Left lung (tissue), 10 donors: ENCODE results near the gene CD3E. TPM values are rescaled to one million over a fixed set of nuclear protein-coding genes. Genes with fewer than 3 reads are reported as not detected.

Experiments used
- ATAC-seq: fragments of 200-7000 bp; cut with Tn5 transposase; one replicate; pipeline ENCODE4 v1.9.1; 2020; ENCODE audit warnings: moderate library complexity
- DNase-seq, 4 donors: peaks; one replicate each; pipeline ENCODE4 v3.0.0-alpha.2; 2013 to 2020
- H3K27ac ChIP-seq, 2 donors: fragments of 200-600 bp; sonication (generic) in 1 of 2; one replicate each; pipeline versions ENCODE4 v1.5.0 to v1.8.0; 2020 to 2021
- H3K27me3 ChIP-seq, 2 donors: fragments of 200-600 bp; sonication (generic) in 1 of 2; one replicate each; pipeline versions ENCODE4 v1.5.0 to v1.8.0; 2020 to 2021
- H3K36me3 ChIP-seq, 2 donors: fragments of 200-600 bp; sonication (generic) in 1 of 2; one replicate each; pipeline versions ENCODE4 v1.5.0 to v1.8.0; 2020 to 2021
- H3K4me1 ChIP-seq, 2 donors: fragments of 200-600 bp; one replicate each; pipeline ENCODE4 v1.8.0; 2021
- H3K4me3 ChIP-seq, 2 donors: fragments of 200-600 bp; sonication (generic) in 1 of 2; one replicate each; pipeline versions ENCODE4 v1.5.0 to v1.8.0; 2020 to 2021; ENCODE audit warnings: mild to moderate bottlenecking in 1 of 2
- H3K9me3 ChIP-seq, 2 donors: fragments of 200-600 bp; sonication (generic) in 1 of 2; one replicate each; pipeline versions ENCODE4 v1.5.0 to v1.8.0; 2020 to 2021
- CTCF ChIP-seq, 2 donors: fragments of 200-600 bp; sonication (generic) in 1 of 2; IDR thresholded peaks; one replicate each; pipeline versions ENCODE4 v1.5.0 to v1.8.0; 2021; ENCODE audit warnings: antibody characterized with exemption in 2 of 2
- intact Hi-C, 2 donors: fragments of 100-400 bp; cut with DNase I; formaldehyde crosslinking; loops; one replicate each; pipeline versions ENCODE4 v1.11.2 to v1.14.2; 2022
- polyA plus RNA-seq, 6 donors: library from polyadenylated mRNA; unstranded; fragments of 120-200 nt; gene quantifications; one replicate each; pipeline ENCODE4 v1.2.1, GENCODE V29; 2013; ENCODE audit not compliant: insufficient read length in 6 of 6
- total RNA-seq, 2 donors: library from RNA; stranded (reverse); fragmentation: NEBNext Ultra II Directional; extraction: Animal tissue kit (Norgen Biotek cat#: 25700); gene quantifications; one replicate each; pipeline ENCODE4 v1.2.1, GENCODE V29; 2021
- donor health status: DM: no; HTN: yes; CAD: no.
- donor health status: DM: no; HTN: no; CAD: no.

Gene CD3E
- total and polyA plus RNA-seq, 8 donors = 0.95 to 10.5 (median 2.1) TPM

GRCh38 chr11:118281284-118281683, 23.2 kb upstream of the CD3E start:
- ATAC-seq (no peak), DNase-seq (no peak)
- Histone ChIP-seq H3K4me1 (peaks cover 0 to 16% of the 10 kb centered on the region in 2 donors), H3K27ac (no peak overlapping the region), H3K36me3 (no peaks in the 10 kb centered on the region), H3K27me3 (no peaks in the 10 kb centered on the region), H3K9me3 (no peaks in the 10 kb centered on the region), H3K4me3 (no peak overlapping the region)
- no peak for TF ChIP-seq CTCF (IDR thresholded peaks at IDR 0.05)
- intact Hi-C loops = no loop called here

- TF ChIP-seq CTCF (IDR thresholded peaks at IDR 0.05) = no peak
- no peak for ATAC-seq
- H3K4me1 ChIP-seq = peaks cover 0 to 4% of the 10 kb centered on the region in 2 donors
- no peaks in the 10 kb centered on the region for H3K36me3 ChIP-seq
- no peaks in the 10 kb centered on the region for H3K9me3 ChIP-seq
- no peak overlapping the region for H3K4me3 ChIP-seq
- no peak for DNase-seq
- H3K27ac ChIP-seq = no peak overlapping the region
- intact Hi-C loops = no loop called here
- H3K27me3 ChIP-seq = no peaks in the 10 kb centered on the region
Measured at GRCh38 chr11:118282606-118283005, 21.9 kb upstream of the CD3E start.

- no peak overlapping the region for H3K4me3 ChIP-seq
Measured at GRCh38 chr11:118283037-118283636, 21.4 kb upstream of the CD3E start.

GRCh38 chr11:118283756-118284350, 20.7 kb upstream of the CD3E start:
- intact Hi-C loops = no loop called here
- Histone ChIP-seq H3K9me3 (no peaks in the 10 kb centered on the region), H3K27me3 (no peaks in the 10 kb centered on the region), H3K4me3 (no peak overlapping the region), H3K36me3 (no peaks in the 10 kb centered on the region), H3K27ac (no peak overlapping the region), H3K4me1 (no peaks in the 10 kb centered on the region)
- DNase-seq (no peak), ATAC-seq (no peak)
- no peak for TF ChIP-seq CTCF (IDR thresholded peaks at IDR 0.05)

More at GRCh38 chr11:118283037-118283636, 21.4 kb upstream of the CD3E start:
- intact Hi-C loops = no loop called here
- DNase-seq = no peak
- no peak for ATAC-seq
- Histone ChIP-seq H3K27ac (no peak overlapping the region), H3K36me3 (no peaks in the 10 kb centered on the region), H3K9me3 (no peaks in the 10 kb centered on the region), H3K27me3 (no peaks in the 10 kb centered on the region), H3K4me1 (no peaks in the 10 kb centered on the region)
- TF ChIP-seq CTCF (IDR thresholded peaks at IDR 0.05) = no peak

- Histone ChIP-seq H3K9me3 (no peaks in the 10 kb centered on the region), H3K27me3 (no peaks in the 10 kb centered on the region), H3K4me3 (no peak overlapping the region), H3K36me3 (no peaks in the 10 kb centered on the region), H3K4me1 (no peaks in the 10 kb centered on the region), H3K27ac (no peak overlapping the region)
- DNase-seq (no peak), ATAC-seq (no peak)
- intact Hi-C loops = no loop called here
- no peak for TF ChIP-seq CTCF (IDR thresholded peaks at IDR 0.05)
Measured at GRCh38 chr11:118286545-118286944, 18.0 kb upstream of the CD3E start.
